ENCODE measurements around the gene PLRG1.

PLRG1 gene

DNA sequence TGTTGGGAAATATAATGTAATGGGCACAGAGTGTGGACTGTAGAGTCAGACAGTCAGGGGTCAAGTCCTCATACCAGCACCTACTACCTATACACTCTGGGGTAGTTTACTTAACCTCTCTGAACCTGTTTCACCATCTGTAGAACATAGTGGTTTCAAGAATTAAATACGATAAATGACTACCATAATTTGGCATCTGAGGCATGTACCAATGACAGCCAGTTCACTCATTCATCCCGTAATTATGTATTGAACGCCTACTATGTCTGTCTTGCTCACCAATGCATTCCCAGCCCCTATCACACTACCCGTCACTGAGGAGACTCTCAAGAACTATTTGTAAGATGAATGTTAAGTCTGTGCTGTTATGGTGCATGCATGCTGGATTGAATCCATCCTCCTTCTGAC, 10.6 kb upstream of the PLRG1 start (continued):
- TF ChIP-seq ZSCAN16 (tag by site-specific recombination; IDR thresholded peaks at IDR 0.05) = no peak
- TF ChIP-seq, protein P1, sequence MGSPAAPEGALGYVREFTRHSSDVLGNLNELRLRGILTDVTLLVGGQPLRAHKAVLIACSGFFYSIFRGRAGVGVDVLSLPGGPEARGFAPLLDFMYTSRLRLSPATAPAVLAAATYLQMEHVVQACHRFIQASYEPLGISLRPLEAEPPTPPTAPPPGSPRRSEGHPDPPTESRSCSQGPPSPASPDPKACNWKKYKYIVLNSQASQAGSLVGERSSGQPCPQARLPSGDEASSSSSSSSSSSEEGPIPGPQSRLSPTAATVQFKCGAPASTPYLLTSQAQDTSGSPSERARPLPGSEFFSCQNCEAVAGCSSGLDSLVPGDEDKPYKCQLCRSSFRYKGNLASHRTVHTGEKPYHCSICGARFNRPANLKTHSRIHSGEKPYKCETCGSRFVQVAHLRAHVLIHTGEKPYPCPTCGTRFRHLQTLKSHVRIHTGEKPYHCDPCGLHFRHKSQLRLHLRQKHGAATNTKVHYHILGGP (tag by site-specific recombination; IDR thresholded peaks at IDR 0.05) = no peak
- no peak for TF ChIP-seq ZNF660 (tag by site-specific recombination; IDR thresholded peaks at IDR 0.05)
- no peak for TF ChIP-seq ZBTB48 (tag by site-specific recombination; IDR thresholded peaks at IDR 0.05)

GRCh38 chr4:154560419-154560801, 10.2 kb upstream of the PLRG1 start:
- Histone ChIP-seq H3K36me3 (ENCODE audit: control insufficient read depth in 2 of 2, insufficient read depth in 1 of 2, low read length in 2 of 2) (no peaks in the 10 kb centered on the region), H3K4me3 (ENCODE audit: low read depth, low read length) (no peak overlapping the region), H3K9me3 (ENCODE audit: control insufficient read depth, insufficient read depth, low read depth, low read length) (no peaks in the 10 kb centered on the region), H3K4me1 (ENCODE audit: control insufficient read depth, insufficient read depth, low read length) (no peaks in the 10 kb centered on the region), H3K27ac (ENCODE audit: extremely low read depth, low read depth, low read length) (no peak overlapping the region)
- ChIA-PET POLR2A (no interaction called here), CTCF (interaction anchor here (2.4 to 15.4 kb wide), 2 partner anchors 35 to 56 kb away, joined by 7 to 429 read pairs; partner anchors contain the start of gene FGG)
- TF ChIP-seq GLI4 (tag by site-specific recombination; IDR thresholded peaks at IDR 0.05) (no peak), ZNF426 (tag by site-specific recombination; IDR thresholded peaks at IDR 0.05) (no peak), ZNF202 (tag by site-specific recombination; IDR thresholded peaks at IDR 0.05; ENCODE audit: borderline replicate concordance) (no peak), IKZF3 (tag by site-specific recombination; IDR thresholded peaks at IDR 0.05) (no peak), ZNF76 (tag by site-specific recombination; IDR thresholded peaks at IDR 0.05; ENCODE audit: borderline replicate concordance, low read depth) (no peak), ZFP41 (tag by site-specific recombination; IDR thresholded peaks at IDR 0.05; ENCODE audit: borderline replicate concordance) (no peak), HOXC10 (CRISPR knock-in tag; IDR thresholded peaks at IDR 0.05) (no peak), ZXDB (tag by site-specific recombination; IDR thresholded peaks at IDR 0.05) (no peak), ZNF529 (tag by site-specific recombination; IDR thresholded peaks at IDR 0.05; ENCODE audit: insufficient replicate concordance) (no peak), ZNF157 (tag by site-specific recombination; IDR thresholded peaks at IDR 0.05) (no peak), ZNF521 (tag by site-specific recombination; IDR thresholded peaks at IDR 0.05) (no peak)

- H3K36me3 ChIP-seq (ENCODE audit: control insufficient read depth in 2 of 2, insufficient read depth in 1 of 2, low read length in 2 of 2) = no peaks in the 10 kb centered on the region
- H3K27ac ChIP-seq (ENCODE audit: extremely low read depth, low read depth, low read length) = no peak overlapping the region
- no peak overlapping the region for H3K4me3 ChIP-seq (ENCODE audit: low read depth, low read length)
- no peak for TF ChIP-seq SP3 (tag by site-specific recombination; IDR thresholded peaks at IDR 0.05)
- TF ChIP-seq ZNF654 (tag by site-specific recombination; IDR thresholded peaks at IDR 0.05; ENCODE audit: low read depth) = peak; percentile 79
- CTCF ChIA-PET = interaction anchor here (0.6 to 15.4 kb wide), 15 partner anchors 9 to 927 kb away, joined by 3 to 429 read pairs (median 4); partner anchors contain the start of genes FGG and PLRG1
- no peaks in the 10 kb centered on the region for H3K4me1 ChIP-seq (ENCODE audit: control insufficient read depth, insufficient read depth, low read length)
- POLR2A ChIA-PET = interaction anchor here (0.7 to 1.1 kb wide), 2 partner anchors 10 to 59 kb away, joined by 3 to 4 read pairs; partner anchors contain the start of gene PLRG1
- no peaks in the 10 kb centered on the region for H3K9me3 ChIP-seq (ENCODE audit: control insufficient read depth, insufficient read depth, low read depth, low read length)
Measured at GRCh38 chr4:154559494-154560418, 9.6 kb upstream of the PLRG1 start.

DNA sequence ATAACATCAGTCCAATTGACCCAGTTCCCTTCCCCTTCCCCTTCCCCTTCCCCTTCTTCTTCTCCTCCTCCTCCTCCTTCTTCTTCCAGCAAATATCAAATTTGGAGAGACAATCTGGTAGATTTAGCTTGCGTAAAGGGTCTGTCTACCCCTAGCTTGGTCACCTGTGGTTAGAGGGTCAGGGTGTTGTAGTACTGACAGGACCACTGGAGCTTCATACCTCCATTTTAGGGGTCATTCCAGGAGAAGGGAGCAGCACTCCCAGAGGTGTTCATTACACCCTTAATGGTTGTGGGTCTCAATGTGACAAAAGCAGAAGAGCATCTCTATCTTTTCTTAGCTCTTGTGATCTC, 8.9 kb upstream of the PLRG1 start:
- POLR2A ChIA-PET = interaction anchor here (0.7 to 1.1 kb wide), 2 partner anchors 9 to 60 kb away, joined by 3 to 4 read pairs; partner anchors contain the start of gene PLRG1
- H3K27ac ChIP-seq (ENCODE audit: extremely low read depth, low read depth, low read length) = no peak overlapping the region
- H3K4me3 ChIP-seq (ENCODE audit: low read depth, low read length) = no peak overlapping the region
- CTCF ChIA-PET = interaction anchor here (0.6 to 15.4 kb wide), 16 partner anchors 9 to 926 kb away, joined by 3 to 429 read pairs (median 4); partner anchors contain the start of genes FGG and PLRG1
- no peaks in the 10 kb centered on the region for H3K9me3 ChIP-seq (ENCODE audit: control insufficient read depth, insufficient read depth, low read depth, low read length)
- H3K36me3 ChIP-seq (ENCODE audit: control insufficient read depth in 2 of 2, insufficient read depth in 1 of 2, low read length in 2 of 2) = no peaks in the 10 kb centered on the region
- no peaks in the 10 kb centered on the region for H3K4me1 ChIP-seq (ENCODE audit: control insufficient read depth, insufficient read depth, low read length)
- TF ChIP-seq ZNF157 (tag by site-specific recombination; IDR thresholded peaks at IDR 0.05) (no peak), ZNF140 (tag by site-specific recombination; IDR thresholded peaks at IDR 0.05) (no peak), PRDM1 (tag by site-specific recombination; IDR thresholded peaks at IDR 0.05) (no peak), ZNF366 (tag by site-specific recombination; conservative IDR thresholded peaks at IDR 0.05) (no peak), ZNF549 (tag by site-specific recombination; IDR thresholded peaks at IDR 0.05) (no peak), ZNF529 (tag by site-specific recombination; IDR thresholded peaks at IDR 0.05; ENCODE audit: insufficient replicate concordance) (no peak), ZNF514 (tag by site-specific recombination; IDR thresholded peaks at IDR 0.05) (no peak), ZFP41 (tag by site-specific recombination; IDR thresholded peaks at IDR 0.05; ENCODE audit: borderline replicate concordance) (no peak)
- TF ChIP-seq, protein P2, sequence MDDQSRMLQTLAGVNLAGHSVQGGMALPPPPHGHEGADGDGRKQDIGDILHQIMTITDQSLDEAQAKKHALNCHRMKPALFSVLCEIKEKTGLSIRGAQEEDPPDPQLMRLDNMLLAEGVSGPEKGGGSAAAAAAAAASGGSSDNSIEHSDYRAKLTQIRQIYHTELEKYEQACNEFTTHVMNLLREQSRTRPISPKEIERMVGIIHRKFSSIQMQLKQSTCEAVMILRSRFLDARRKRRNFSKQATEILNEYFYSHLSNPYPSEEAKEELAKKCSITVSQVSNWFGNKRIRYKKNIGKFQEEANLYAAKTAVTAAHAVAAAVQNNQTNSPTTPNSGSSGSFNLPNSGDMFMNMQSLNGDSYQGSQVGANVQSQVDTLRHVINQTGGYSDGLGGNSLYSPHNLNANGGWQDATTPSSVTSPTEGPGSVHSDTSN (CRISPR knock-in tag; IDR thresholded peaks at IDR 0.05) = no peak
- TF ChIP-seq, protein P3, sequence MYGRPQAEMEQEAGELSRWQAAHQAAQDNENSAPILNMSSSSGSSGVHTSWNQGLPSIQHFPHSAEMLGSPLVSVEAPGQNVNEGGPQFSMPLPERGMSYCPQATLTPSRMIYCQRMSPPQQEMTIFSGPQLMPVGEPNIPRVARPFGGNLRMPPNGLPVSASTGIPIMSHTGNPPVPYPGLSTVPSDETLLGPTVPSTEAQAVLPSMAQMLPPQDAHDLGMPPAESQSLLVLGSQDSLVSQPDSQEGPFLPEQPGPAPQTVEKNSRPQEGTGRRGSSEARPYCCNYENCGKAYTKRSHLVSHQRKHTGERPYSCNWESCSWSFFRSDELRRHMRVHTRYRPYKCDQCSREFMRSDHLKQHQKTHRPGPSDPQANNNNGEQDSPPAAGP (tag by site-specific recombination; IDR thresholded peaks at IDR 0.05) = no peak
